ENCODE data around the gene RNASEL. TPM values are rescaled to one million over a fixed set of nuclear protein-coding genes. Genes with fewer than 3 reads are reported as not detected.

The RNASEL gene
- total and polyA plus RNA-seq, 11 donors = 1.4 to 6.3 (median 2.7) TPM

DNA sequence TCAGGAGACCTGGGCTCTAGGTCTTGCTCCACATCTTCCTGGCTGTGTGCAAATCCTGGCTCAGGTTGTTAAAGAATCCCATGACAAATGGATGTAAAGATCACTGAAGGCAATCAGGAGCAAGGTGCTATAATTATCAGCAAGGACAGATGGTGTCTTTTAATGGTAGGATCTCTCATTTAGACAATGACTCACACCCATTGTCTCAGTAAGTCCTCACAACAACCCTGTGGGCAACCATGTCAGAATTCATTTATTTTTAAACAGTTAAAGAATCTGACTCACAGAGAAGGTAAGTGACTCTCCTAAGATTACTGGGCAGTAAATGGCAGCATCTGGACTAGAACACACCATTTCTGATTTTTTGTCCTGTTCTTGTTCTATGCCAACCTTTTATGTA is 32.8 kb downstream of the RNASEL start:
- no peak for TF ChIP-seq POLR2A (IDR thresholded peaks at IDR 0.05)
- TF ChIP-seq, protein P1, sequence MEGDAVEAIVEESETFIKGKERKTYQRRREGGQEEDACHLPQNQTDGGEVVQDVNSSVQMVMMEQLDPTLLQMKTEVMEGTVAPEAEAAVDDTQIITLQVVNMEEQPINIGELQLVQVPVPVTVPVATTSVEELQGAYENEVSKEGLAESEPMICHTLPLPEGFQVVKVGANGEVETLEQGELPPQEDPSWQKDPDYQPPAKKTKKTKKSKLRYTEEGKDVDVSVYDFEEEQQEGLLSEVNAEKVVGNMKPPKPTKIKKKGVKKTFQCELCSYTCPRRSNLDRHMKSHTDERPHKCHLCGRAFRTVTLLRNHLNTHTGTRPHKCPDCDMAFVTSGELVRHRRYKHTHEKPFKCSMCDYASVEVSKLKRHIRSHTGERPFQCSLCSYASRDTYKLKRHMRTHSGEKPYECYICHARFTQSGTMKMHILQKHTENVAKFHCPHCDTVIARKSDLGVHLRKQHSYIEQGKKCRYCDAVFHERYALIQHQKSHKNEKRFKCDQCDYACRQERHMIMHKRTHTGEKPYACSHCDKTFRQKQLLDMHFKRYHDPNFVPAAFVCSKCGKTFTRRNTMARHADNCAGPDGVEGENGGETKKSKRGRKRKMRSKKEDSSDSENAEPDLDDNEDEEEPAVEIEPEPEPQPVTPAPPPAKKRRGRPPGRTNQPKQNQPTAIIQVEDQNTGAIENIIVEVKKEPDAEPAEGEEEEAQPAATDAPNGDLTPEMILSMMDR (IDR thresholded peaks at IDR 0.05) = no peak
- ATAC-seq = no peak

DNA sequence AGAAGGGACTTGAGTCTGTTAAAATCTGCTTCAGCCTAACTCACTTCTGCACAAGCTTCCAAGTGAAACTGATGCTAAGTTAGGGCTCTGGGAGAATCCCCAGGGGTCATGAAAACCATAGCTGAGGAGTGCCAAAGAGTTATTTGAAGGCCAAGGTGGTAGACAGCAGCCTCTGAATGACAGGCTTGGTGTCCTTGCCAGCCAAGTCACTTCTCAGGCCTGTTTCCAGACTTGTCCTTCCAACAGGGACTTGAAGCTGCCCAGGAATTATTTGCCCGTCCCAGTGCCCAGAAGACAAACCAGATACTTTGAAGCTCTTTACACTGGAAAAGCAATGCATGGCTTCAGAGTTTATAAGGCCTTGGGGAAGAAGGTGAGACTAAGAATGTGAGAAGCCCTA is 33.6 kb downstream of the RNASEL start:
- Histone ChIP-seq H3K27me3 (no peaks in the 10 kb centered on the region), H3K9me3 (peaks cover 0 to 12% (median 2%) of the 10 kb centered on the region in 12 donors), H3K4me3 (no peak overlapping the region), H3K27ac (no peak overlapping the region), H3K36me3 (no peaks in the 10 kb centered on the region), H3K4me1 (no peaks in the 10 kb centered on the region)
- TF ChIP-seq, protein P1 (IDR thresholded peaks at IDR 0.05) = no peak
- no peak for TF ChIP-seq POLR2A (IDR thresholded peaks at IDR 0.05)
- no peak for DNase-seq
- intact Hi-C loops (cut with DNase I) = no loop called here
- 69 to 90% (median 81%) methylated on average over 1 of the region's 1 CpG for WGBS, 4 donors
- ATAC-seq = no peak

More for the DNA sequence above, 32.8 kb downstream of the RNASEL start:
- Histone ChIP-seq H3K4me3 (no peak overlapping the region), H3K36me3 (no peaks in the 10 kb centered on the region), H3K4me1 (no peaks in the 10 kb centered on the region), H3K27ac (no peak overlapping the region), H3K9me3 (peaks cover 0 to 12% (median 2%) of the 10 kb centered on the region in 12 donors), H3K27me3 (no peaks in the 10 kb centered on the region)
- intact Hi-C loops (cut with DNase I) = no loop called here
- no peak for DNase-seq

DNA sequence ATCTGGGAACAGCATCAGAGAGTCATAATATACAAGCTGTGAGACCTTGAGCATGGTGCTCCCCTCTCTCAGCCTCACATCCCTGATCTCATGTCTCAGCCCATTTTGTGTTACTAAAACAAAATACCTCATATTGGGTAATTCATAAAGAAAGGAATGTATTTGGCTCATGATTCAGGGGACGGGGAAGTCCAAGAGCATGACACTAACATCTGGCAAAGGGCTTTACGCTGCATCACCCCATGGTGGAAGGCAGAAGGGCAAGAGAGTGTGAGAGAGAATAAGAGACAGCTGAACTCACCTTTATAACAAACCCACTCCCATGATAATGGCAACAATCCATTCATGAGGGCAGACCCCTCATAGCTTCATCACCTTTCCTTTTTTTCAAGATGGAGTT is 36.5 kb downstream of the RNASEL start:
- no peak for TF ChIP-seq POLR2A (IDR thresholded peaks at IDR 0.05)
- intact Hi-C loops (cut with DNase I) = no loop called here

DNA sequence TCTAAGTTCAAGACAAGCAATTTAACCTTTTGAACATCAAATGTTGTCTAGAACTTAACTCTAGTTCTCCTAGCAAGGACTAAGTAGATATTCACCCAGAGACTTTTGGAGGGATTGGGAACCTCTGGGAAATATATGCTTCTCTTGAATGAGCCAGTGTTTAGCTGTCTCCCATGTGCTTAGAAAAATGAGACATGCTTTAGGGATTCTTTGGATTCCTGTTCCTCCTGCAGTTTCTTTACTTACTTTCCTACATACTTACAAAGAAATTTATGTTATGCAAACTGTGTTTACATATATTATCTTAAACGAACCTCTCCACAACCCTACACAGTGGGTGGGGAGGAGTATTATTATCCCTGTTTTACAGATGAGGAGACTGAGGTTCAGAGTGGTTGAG is 39.2 kb downstream of the RNASEL start:
- Histone ChIP-seq H3K4me3 (no peak overlapping the region), H3K27me3 (peaks cover 0 to 3% (median 0%) of the 10 kb centered on the region in 9 donors), H3K36me3 (no peaks in the 10 kb centered on the region), H3K4me1 (no peaks in the 10 kb centered on the region), H3K9me3 (peaks cover 0 to 12% (median 2%) of the 10 kb centered on the region in 12 donors), H3K27ac (no peak overlapping the region)
- WGBS, 4 donors = 40 to 54% (median 49%) methylated on average over 1 of the region's 1 CpG
- intact Hi-C loops (cut with DNase I) = no loop called here
- no peak for ATAC-seq
- TF ChIP-seq POLR2A (IDR thresholded peaks at IDR 0.05) = no peak
- TF ChIP-seq, protein P1 (IDR thresholded peaks at IDR 0.05) = no peak
- DNase-seq = no peak

More for the DNA sequence above, 36.5 kb downstream of the RNASEL start:
- no peak overlapping the region for H3K27ac ChIP-seq
- no peaks in the 10 kb centered on the region for H3K36me3 ChIP-seq
- no peaks in the 10 kb centered on the region for H3K4me1 ChIP-seq
- H3K27me3 ChIP-seq = no peaks in the 10 kb centered on the region
- 82 to 100% (median 90%) methylated on average over 2 of the region's 2 CpGs for WGBS, 4 donors
- no peak overlapping the region for H3K4me3 ChIP-seq
- ATAC-seq = no peak
- DNase-seq = no peak
- H3K9me3 ChIP-seq = peaks cover 0 to 12% (median 2%) of the 10 kb centered on the region in 12 donors

DNA sequence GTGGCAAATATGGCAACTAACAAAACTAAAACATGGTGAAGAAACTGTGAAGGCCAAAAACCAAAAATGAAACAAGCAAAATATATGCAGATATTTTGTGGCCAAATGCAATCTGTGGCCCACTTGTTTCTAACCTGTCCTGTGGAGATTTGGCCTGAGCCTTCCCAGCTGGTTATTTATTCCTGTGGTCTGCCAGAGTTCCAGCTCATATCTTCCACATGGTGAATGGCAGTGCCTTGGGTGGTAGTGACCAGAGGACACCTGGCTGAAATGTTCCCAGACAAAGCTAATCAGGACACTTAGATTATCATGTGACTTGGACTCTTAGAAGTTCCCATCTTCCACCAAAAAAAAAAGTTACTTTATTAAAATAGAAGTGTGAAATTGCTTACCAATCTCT is 39.7 kb downstream of the RNASEL start:
- peaks cover 0 to 3% (median 0%) of the 10 kb centered on the region in 9 donors for H3K27me3 ChIP-seq
- no peak overlapping the region for H3K27ac ChIP-seq
- no peak for TF ChIP-seq POLR2A (IDR thresholded peaks at IDR 0.05)
- TF ChIP-seq, protein P1 (IDR thresholded peaks at IDR 0.05) = no peak
- intact Hi-C loops (cut with DNase I) = no loop called here
- no peak for DNase-seq
- no peaks in the 10 kb centered on the region for H3K4me1 ChIP-seq
- H3K9me3 ChIP-seq = peaks cover 0 to 12% (median 2%) of the 10 kb centered on the region in 12 donors
- no peak overlapping the region for H3K4me3 ChIP-seq
- no peaks in the 10 kb centered on the region for H3K36me3 ChIP-seq
- ATAC-seq = no peak
